ENCODE data around the gene GSTA5.
"Not testable (repeated sequence)": the region's sequence is repeated elsewhere in the genome, so short reads cannot be mapped to it uniquely, and the experiment has no call there.

DNA sequence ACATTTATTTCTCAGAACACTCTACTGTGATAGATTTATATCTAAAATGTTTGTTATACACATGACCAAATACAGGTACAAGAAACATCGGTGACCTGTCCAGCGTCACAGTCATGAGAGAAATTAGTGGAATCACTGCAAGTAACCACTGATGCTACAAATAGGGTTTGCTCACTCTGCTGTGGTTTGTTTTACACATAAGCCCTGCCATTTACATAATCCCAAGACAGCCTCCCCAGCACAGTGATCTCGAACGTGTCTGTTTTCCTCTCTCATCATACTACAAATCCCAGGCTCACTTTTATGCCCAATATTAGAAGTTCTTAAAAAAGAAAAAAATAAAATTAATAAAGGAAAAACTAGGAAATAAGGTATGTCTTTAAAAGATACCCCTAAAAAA, 30.8 kb downstream of the GSTA5 start:
- TF ChIP-seq, protein P1, sequence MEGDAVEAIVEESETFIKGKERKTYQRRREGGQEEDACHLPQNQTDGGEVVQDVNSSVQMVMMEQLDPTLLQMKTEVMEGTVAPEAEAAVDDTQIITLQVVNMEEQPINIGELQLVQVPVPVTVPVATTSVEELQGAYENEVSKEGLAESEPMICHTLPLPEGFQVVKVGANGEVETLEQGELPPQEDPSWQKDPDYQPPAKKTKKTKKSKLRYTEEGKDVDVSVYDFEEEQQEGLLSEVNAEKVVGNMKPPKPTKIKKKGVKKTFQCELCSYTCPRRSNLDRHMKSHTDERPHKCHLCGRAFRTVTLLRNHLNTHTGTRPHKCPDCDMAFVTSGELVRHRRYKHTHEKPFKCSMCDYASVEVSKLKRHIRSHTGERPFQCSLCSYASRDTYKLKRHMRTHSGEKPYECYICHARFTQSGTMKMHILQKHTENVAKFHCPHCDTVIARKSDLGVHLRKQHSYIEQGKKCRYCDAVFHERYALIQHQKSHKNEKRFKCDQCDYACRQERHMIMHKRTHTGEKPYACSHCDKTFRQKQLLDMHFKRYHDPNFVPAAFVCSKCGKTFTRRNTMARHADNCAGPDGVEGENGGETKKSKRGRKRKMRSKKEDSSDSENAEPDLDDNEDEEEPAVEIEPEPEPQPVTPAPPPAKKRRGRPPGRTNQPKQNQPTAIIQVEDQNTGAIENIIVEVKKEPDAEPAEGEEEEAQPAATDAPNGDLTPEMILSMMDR (IDR thresholded peaks at IDR 0.05) = not testable (repeated sequence)
- not testable (repeated sequence) for TF ChIP-seq POLR2A (IDR thresholded peaks at IDR 0.05)

Measured in vagina (tissue), 2 donors.